Measurements from ENCODE around the gene OLFM3. TPM values are rescaled to one million over a fixed set of nuclear protein-coding genes. Genes with fewer than 3 reads are reported as not detected.

The OLFM3 gene
- total and polyA plus RNA-seq, 4 donors = not detected

DNA sequence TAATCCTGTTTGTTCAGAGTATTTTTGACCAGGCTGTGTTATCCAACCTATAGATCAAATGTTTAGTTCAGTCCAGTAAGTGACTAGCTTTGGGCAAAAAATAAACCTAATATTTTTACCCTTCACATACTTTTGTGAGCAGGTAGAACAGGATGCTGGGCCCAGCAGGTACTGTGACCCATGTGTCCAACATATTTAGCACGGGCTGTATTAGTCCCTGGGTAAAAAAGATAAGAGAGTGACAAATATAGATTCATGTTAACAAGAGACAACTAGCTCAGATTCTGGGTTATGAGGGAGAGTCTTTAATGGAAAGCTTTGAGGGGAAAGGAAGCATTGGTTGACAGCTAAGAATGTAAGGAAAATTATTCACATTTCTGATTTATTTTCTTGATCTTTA lies 43.1 kb downstream of the OLFM3 start:
- Histone ChIP-seq H3K27ac (ENCODE audit: low read depth in 1 of 2, low read length in 2 of 2) (no peak overlapping the region), H3K27me3 (ENCODE audit: control insufficient read depth in 4 of 4, insufficient read depth in 4 of 4, low read length in 3 of 4) (no peaks in the 10 kb centered on the region), H3K36me3 (ENCODE audit: control insufficient read depth in 4 of 4, insufficient read depth in 3 of 4, low read depth in 1 of 4, low read length in 3 of 4) (no peaks in the 10 kb centered on the region), H3K4me1 (ENCODE audit: control insufficient read depth in 4 of 4, insufficient read depth in 4 of 4, low read length in 3 of 4) (no peaks in the 10 kb centered on the region), H3K9ac (ENCODE audit: low read depth in 1 of 2, low read length in 2 of 2) (no peak overlapping the region), H3K4me3 (ENCODE audit: low read depth in 1 of 3, low read length in 3 of 3) (no peak overlapping the region), H3K9me3 (ENCODE audit: control insufficient read depth in 4 of 4, low read length in 3 of 4) (no peaks in the 10 kb centered on the region)
- TF ChIP-seq SP1 (IDR thresholded peaks at IDR 0.05) = no peak
- no peak for TF ChIP-seq ATF3 (IDR thresholded peaks at IDR 0.05)
- WGBS = 60% methylated on average over 1 of the region's 1 CpG
- no peak for DNase-seq (ENCODE audit: low spot score)

DNA sequence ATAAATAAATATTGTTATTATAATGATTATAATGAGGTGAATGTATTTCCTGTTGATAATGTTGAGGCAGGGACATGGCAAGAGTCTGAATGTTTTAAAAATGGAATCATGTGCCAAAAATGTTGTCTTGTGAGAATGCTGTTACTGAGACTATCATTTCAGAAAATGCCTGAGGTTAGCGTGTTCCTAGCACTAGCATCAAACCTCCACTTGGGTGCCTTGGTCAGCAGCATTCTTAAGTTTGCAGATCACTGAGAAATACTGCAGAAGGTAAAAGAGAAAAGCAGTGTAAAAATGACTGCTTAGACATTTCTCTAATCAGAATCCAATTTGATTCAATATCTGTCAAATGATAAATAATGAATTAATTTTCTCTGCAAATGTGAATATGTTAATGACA lies 50.8 kb downstream of the OLFM3 start:
- Histone ChIP-seq H3K4me1 (ENCODE audit: control insufficient read depth in 4 of 4, insufficient read depth in 4 of 4, low read length in 3 of 4) (no peaks in the 10 kb centered on the region), H3K4me3 (ENCODE audit: low read depth in 1 of 3, low read length in 3 of 3) (no peak overlapping the region), H3K27ac (ENCODE audit: low read depth in 1 of 2, low read length in 2 of 2) (no peak overlapping the region), H3K9ac (ENCODE audit: low read depth in 1 of 2, low read length in 2 of 2) (no peak overlapping the region), H3K36me3 (ENCODE audit: control insufficient read depth in 4 of 4, insufficient read depth in 3 of 4, low read depth in 1 of 4, low read length in 3 of 4) (no peaks in the 10 kb centered on the region), H3K9me3 (ENCODE audit: control insufficient read depth in 4 of 4, low read length in 3 of 4) (no peaks in the 10 kb centered on the region), H3K27me3 (ENCODE audit: control insufficient read depth in 4 of 4, insufficient read depth in 4 of 4, low read length in 3 of 4) (no peaks in the 10 kb centered on the region)
- DNase-seq (ENCODE audit: low spot score) = no peak
- TF ChIP-seq FOXA1 (IDR thresholded peaks at IDR 0.05) = no peak
- no peak for TF ChIP-seq FOXA2 (IDR thresholded peaks at IDR 0.05)
- no peak for TF ChIP-seq SP1 (IDR thresholded peaks at IDR 0.05)
- TF ChIP-seq YY1 (IDR thresholded peaks at IDR 0.05) = no peak
- no peak for TF ChIP-seq GABPA (IDR thresholded peaks at IDR 0.05 in 1 of 2, conservative IDR thresholded peaks at IDR 0.05 in 1 of 2)
- TF ChIP-seq EGR1 (IDR thresholded peaks at IDR 0.05; ENCODE audit: low read depth in 2 of 2) = no peak
- TF ChIP-seq JUND (IDR thresholded peaks at IDR 0.05) = no peak
- TF ChIP-seq, protein P1, sequence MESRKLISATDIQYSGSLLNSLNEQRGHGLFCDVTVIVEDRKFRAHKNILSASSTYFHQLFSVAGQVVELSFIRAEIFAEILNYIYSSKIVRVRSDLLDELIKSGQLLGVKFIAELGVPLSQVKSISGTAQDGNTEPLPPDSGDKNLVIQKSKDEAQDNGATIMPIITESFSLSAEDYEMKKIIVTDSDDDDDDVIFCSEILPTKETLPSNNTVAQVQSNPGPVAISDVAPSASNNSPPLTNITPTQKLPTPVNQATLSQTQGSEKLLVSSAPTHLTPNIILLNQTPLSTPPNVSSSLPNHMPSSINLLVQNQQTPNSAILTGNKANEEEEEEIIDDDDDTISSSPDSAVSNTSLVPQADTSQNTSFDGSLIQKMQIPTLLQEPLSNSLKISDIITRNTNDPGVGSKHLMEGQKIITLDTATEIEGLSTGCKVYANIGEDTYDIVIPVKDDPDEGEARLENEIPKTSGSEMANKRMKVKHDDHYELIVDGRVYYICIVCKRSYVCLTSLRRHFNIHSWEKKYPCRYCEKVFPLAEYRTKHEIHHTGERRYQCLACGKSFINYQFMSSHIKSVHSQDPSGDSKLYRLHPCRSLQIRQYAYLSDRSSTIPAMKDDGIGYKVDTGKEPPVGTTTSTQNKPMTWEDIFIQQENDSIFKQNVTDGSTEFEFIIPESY (IDR thresholded peaks at IDR 0.05) = no peak
- TF ChIP-seq, protein P2, sequence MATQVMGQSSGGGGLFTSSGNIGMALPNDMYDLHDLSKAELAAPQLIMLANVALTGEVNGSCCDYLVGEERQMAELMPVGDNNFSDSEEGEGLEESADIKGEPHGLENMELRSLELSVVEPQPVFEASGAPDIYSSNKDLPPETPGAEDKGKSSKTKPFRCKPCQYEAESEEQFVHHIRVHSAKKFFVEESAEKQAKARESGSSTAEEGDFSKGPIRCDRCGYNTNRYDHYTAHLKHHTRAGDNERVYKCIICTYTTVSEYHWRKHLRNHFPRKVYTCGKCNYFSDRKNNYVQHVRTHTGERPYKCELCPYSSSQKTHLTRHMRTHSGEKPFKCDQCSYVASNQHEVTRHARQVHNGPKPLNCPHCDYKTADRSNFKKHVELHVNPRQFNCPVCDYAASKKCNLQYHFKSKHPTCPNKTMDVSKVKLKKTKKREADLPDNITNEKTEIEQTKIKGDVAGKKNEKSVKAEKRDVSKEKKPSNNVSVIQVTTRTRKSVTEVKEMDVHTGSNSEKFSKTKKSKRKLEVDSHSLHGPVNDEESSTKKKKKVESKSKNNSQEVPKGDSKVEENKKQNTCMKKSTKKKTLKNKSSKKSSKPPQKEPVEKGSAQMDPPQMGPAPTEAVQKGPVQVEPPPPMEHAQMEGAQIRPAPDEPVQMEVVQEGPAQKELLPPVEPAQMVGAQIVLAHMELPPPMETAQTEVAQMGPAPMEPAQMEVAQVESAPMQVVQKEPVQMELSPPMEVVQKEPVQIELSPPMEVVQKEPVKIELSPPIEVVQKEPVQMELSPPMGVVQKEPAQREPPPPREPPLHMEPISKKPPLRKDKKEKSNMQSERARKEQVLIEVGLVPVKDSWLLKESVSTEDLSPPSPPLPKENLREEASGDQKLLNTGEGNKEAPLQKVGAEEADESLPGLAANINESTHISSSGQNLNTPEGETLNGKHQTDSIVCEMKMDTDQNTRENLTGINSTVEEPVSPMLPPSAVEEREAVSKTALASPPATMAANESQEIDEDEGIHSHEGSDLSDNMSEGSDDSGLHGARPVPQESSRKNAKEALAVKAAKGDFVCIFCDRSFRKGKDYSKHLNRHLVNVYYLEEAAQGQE (IDR thresholded peaks at IDR 0.05) = no peak
- TF ChIP-seq NR2F2 (IDR thresholded peaks at IDR 0.05) = no peak
- TF ChIP-seq ATF3 (IDR thresholded peaks at IDR 0.05) = no peak
- TF ChIP-seq RAD21 (IDR thresholded peaks at IDR 0.05) = no peak
- no peak for TF ChIP-seq RXRA (IDR thresholded peaks at IDR 0.05)
- no peak for TF ChIP-seq HNF4G (IDR thresholded peaks at IDR 0.05)
- TF ChIP-seq CTCF (IDR thresholded peaks at IDR 0.05; ENCODE audit: low read depth, low read length, missing input control) = no peak
- 76% methylated on average over 1 of the region's 1 CpG for WGBS

Measured in liver (tissue), 9 donors.